GM18909 (cell line): ENCODE results near the gene CYP8B1.

Source experiments
- ATAC-seq: cut with Tn5 transposase; IDR thresholded peaks from one replicate; pipeline ENCODE4 v1.9.1; 2021; ENCODE audit warnings: mild to moderate bottlenecking; ENCODE audit not compliant: unreplicated experiment, poor library complexity

The CYP8B1 gene

GRCh38 chr3:42855547-42856380 is 19.9 kb downstream of the CYP8B1 start:
- no peak for ATAC-seq

DNA sequence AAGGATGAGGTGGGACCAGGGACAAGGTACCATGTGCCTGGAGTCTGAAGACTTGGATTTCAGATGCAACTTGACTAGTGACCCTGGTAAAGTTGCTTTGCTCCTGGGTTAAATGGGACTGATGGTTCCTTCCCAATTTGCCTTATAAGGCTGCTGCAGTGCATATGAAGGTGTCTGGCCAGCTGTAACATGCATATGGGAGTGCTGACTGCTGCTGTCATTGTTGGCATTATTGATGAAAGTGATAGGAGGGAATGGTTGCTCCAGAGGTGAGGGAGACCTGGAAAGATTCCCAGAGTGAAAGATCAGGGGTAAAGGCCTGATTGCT is 20.5 kb downstream of the CYP8B1 start:
- ATAC-seq: no peak

- ATAC-seq: no peak
These were observed 21.9 kb downstream of the CYP8B1 start for GRCh38 chr3:42853739-42854302.

GRCh38 chr3:42853056-42853455 is 22.6 kb downstream of the CYP8B1 start:
- no peak for ATAC-seq

DNA sequence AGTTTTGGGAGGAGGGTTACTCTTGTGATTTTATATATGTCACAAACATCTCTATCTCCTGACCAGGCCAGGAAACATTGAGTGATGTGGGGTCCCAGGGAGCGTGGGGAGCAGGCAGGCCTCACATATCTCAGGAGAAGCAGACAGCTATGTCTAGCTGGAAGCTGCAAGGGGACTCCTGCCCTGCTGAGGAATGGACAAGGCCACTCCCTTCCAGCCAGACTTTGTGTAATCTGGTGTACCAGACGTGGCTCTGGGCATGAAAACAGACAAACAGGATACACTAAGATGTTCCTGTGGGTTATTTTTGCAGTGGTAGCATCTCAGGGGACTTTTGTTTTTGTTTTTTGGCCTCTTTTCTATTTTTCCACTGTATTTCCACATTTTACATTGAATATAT is 23.2 kb downstream of the CYP8B1 start:
- no peak for ATAC-seq

DNA sequence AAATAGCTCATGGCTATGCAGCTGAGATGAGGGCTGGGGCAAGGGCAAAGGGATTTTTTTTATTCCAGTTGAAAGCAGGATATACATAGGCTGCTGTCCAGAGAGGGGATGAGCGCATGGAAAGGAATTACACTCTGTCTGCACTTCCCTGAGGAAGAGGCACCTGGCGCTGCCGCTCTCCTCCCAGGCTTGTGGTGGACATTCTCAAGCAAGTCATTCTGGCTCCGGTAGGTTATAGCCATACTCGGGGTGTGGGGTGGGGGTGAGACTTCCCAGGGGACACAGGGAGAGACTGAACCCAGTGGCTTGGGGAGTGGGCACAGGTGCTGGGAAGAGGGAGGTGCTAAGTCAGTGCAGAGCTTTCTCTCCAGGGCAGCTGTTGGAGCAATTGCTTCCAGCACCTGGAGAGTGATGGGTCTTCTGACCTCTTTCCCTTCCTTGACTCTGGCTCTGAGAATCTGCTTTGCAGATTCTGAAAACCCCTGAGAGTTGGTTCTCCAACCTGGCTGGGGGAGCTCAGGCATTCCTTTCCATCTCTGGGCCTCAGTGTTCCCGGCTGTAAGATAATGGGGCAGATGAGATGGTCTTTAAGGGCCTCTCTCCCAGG is 24.3 kb downstream of the CYP8B1 start:
- no peak for ATAC-seq

DNA sequence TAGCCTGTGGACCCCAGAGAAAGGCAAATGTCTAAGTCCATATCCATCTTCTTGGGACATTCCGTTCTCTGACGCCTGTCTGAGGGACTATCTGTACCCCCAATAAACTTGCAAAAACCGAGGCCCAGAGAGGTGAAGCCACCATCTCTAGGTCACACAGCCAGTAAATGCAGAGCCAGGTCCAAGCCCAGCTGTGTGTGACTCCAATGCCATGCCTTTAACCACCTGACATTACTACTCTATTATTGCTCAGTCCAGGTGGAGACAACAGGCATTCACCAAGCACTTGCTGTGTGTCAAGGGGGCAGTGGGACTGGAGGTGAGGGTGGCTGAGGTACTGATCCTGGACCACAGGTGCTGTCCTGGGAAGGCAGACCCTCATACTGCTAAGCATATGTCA is 25.4 kb downstream of the CYP8B1 start:
- no peak for ATAC-seq

GRCh38 chr3:42849017-42849416 is 26.7 kb downstream of the CYP8B1 start:
- no peak for ATAC-seq

GRCh38 chr3:42847731-42848130 is 27.9 kb downstream of the CYP8B1 start:
- ATAC-seq: no peak

DNA sequence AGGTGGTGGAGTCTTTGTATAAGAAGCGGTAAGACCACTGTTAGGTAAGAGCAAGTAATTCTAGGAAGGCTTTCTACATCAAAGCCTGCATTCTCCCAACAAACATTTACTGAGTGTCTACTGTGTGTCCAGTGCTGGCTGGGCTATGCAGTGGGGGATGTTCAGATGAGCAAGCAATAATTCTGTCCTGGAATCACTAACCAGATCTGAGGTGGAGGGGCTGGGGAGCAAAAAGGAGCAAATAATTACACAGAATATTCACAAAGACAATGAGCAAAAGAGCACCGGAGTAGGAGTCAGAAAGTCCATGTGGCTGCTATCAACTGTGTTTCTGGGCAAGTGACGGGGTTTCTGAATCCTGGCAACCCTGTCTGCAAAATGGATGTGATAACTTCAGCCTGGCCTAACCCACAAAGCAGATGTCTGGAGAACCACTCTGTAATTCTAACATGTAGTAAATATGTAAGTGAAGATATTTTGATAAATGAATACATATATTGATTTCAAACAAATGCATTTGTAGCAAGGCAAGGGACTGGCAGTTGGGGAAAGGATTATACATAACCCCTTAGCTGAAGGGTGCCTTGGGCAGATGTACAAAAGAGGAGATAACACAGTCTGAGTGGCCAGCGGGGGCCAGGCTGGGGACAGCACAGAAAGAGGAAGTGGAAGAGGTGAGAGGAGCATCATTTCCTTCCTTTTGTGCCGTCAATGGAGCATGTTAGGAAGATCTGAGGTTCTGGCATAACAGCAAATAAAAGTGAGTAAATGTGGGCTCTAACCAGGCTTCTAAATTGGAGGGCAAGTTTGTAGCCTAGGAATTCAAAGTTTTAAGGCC is 28.8 kb downstream of the CYP8B1 start:
- ATAC-seq: peak; percentile 71

GRCh38 chr3:42844815-42845214 is 30.9 kb downstream of the CYP8B1 start:
- no peak for ATAC-seq

- ATAC-seq: no peak
These were observed 31.3 kb downstream of the CYP8B1 start for GRCh38 chr3:42844412-42844713.

DNA sequence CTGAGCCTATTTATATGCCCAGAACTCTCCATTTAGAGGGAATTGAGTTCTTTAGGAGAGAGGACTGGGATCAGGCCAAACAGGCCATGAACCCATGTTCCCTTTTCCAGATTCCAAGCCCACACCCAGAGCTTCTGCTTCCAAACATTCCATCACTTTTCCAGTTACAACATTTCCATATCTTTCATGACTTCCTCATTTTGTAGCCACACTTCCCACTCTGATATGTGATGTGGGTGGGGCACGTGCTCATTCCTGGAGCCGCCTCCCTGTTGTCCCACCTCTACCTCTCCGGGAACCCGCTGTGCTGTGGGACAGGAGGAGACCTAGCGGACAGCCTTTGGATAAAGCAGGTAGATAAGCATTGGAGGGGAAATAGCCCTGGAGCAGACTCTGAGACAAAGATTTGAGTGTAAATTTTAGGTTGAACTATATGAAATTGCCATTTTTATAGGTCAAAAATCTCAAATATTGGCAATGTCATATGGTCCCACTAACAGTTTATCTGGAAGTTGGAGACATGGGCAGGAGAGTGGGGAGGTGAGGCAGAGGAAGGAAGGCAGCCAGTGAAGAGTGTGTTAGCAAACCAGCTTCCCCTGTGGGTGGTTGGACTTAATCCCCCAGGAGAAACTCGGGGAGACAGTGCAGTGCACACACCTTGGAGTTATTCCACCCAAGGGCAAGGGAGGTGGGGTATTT is 31.8 kb downstream of the CYP8B1 start:
- ATAC-seq: no peak

- ATAC-seq: no peak
These were observed 34.3 kb downstream of the CYP8B1 start for GRCh38 chr3:42841332-42841731.

DNA sequence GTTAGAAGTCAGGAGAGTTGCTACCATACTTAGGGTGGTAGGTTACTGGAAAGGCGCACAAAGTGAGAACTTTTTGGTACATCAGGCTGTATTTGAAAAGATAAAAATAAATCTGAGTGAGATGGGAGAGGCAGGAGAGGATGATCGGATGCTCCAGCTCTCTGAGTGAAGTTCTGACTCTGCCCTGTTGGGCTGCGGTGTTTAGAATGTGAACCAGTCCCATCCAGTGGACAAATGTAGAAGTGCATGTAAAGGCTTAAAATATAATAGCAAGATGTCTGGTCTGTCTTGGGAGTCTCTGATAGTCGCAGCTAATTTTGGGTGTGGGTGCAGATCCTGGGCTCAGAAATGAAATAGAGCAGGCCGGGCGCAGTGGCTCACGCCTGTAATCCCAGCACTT is 36.1 kb downstream of the CYP8B1 start:
- ATAC-seq: peak; percentile 91

DNA sequence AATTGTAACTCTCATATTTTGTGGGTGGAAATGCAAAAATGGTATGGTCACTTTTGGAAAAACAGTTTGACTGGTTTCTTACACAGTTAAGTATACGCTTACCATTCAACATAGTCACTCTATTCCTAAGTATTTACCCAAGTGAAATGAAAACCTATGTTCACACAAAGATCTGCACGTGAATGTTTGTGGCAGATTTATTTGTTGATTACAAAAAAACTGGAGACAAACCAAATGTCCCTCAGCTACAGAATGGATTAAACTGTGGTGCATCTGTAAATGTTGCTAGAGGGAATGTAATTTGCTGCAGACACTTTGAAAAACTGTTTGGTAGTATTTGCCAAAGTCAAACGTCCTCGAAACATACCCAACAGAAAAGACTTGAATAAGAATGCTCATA is 37.1 kb downstream of the CYP8B1 start:
- ATAC-seq: no peak

DNA sequence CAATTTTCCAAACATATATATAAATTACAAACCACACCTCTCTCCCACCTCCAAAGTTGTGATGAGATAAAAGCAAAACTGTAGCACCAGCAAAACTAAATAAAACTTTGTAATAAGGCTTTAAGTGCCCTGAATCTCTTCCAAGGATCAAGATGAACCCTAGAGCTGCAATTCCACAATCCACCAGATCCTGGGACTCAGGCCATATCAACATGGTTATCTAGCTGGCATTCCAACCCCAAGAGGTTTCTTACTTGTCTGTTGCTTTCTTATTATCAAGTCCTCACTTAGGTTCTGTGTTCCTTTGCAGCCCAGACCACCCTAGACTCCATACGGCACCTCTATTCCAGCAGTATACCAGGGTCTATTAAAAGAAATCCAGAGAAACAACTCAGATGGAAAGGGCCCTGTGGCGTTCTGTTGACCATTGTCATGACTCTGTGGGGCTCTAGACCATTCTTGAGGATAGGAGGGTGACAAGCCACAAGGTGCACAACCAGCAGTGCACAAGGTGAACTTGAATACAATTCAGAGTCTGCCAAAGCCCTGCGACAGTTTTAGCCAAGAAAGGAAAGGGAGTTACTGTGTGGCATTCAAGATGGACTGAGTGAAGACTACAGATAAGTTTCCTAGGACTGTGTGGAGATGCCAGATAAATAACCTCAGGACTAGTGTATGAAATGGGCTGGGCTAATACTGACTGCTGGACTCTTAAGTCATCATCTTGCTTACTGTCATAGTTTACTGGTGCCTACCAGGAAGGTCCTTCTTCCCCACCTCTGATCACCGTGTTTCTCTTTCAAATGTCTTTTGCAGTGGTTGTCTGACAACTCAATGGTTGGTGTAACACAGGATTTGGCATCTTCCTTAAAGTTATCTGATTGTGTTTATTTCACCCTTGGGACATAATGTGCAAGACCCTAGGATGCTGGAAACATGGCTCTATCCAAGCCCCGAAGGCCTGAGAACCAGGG is 39.2 kb downstream of the CYP8B1 start:
- ATAC-seq: no peak

GRCh38 chr3:42831321-42831713 is 44.4 kb downstream of the CYP8B1 start:
- peak; percentile 74 for ATAC-seq
